ENCODE data around the gene FGD2.

- TF ChIP-seq POLR2A (IDR thresholded peaks at IDR 0.05) (no peak), CTCF (IDR thresholded peaks at IDR 0.05 in 4 of 5, conservative IDR thresholded peaks at IDR 0.05 in 1 of 5) (no peak)
These were observed 6.2 kb upstream of the FGD2 start for GRCh38 chr6:36999061-36999750.

All from gastrocnemius medialis (tissue), 4 donors.